WTC11 (cell line): ENCODE measurements around the gene UTP11. TPM values are rescaled to one million over a fixed set of nuclear protein-coding genes. Genes with fewer than 3 reads are reported as not detected.

Experiments
- ATAC-seq: fragments of 200-7000 bp; cut with Tn5 transposase; 2 replicates; pipeline ENCODE4 v1.10.0; 2021; ENCODE audit warnings: mild to moderate bottlenecking, moderate library complexity
- CTCF ChIA-PET: fragments of 300-600 bp; sonication (Branson Sonifier 250); formaldehyde crosslinking; loops from one replicate; lab custom pipeline; 2021; ENCODE audit warnings: antibody characterized with exemption; lab: Charles Lee
- POLR2A ChIA-PET: fragments of 350-600 bp; sonication (Branson Sonifier 250); formaldehyde crosslinking; loops from one replicate; lab custom pipeline; 2021; ENCODE audit warnings: antibody characterized with exemption; lab: Charles Lee
- DNase-seq: peaks from one replicate; pipeline ENCODE4 v3.0.0; 2021; ENCODE audit warnings: low spot score
- H3K27ac Mint-ChIP-seq: 2 replicates; pipeline ENCODE4 v1.8.0; 2021; ENCODE audit warnings: mixed read lengths
- H3K27me3 Mint-ChIP-seq: 2 replicates; pipeline ENCODE4 v1.8.0; 2021; ENCODE audit warnings: low read depth, mild to moderate bottlenecking, moderate library complexity, mixed read lengths
- H3K36me3 Mint-ChIP-seq: 2 replicates; pipeline ENCODE4 v1.8.0; 2021; ENCODE audit warnings: mixed read lengths
- H3K4me1 Mint-ChIP-seq: 2 replicates; pipeline ENCODE4 v1.8.0; 2022; ENCODE audit warnings: mixed read lengths
- H3K4me3 Mint-ChIP-seq: 2 replicates; pipeline ENCODE4 v1.8.0; 2021; ENCODE audit warnings: mild to moderate bottlenecking, moderate library complexity, mixed read lengths
- H3K9me3 Mint-ChIP-seq: 2 replicates; pipeline ENCODE4 v1.8.0; 2021; ENCODE audit warnings: mixed read lengths
- AFF4 ChIP-seq: sonication (generic); formaldehyde crosslinking; IDR thresholded peaks from 2 replicates; pipeline ENCODE4 v1.8.1; 2023; ENCODE audit warnings: mild to moderate bottlenecking, missing genetic modification reagents, borderline replicate concordance
- AR ChIP-seq: fragments of 250-450 bp; sonication (Bioruptor Pico); IDR thresholded peaks from 2 replicates; pipeline ENCODE4 v1.9.0; 2021; ENCODE audit warnings: mild to moderate bottlenecking
- CBFB ChIP-seq: sonication (generic); formaldehyde crosslinking; IDR thresholded peaks from 2 replicates; pipeline ENCODE4 v1.8.1; 2022; ENCODE audit warnings: mild to moderate bottlenecking, low read depth, missing genetic modification reagents
- CDX4 ChIP-seq: fragments of 250-450 bp; sonication (Bioruptor Pico); IDR thresholded peaks from 2 replicates; pipeline ENCODE4 v1.9.0; 2021; ENCODE audit warnings: moderate library complexity, mild to moderate bottlenecking, inconsistent platforms, borderline replicate concordance
- ELF4 ChIP-seq: sonication (generic); formaldehyde crosslinking; IDR thresholded peaks from 2 replicates; pipeline ENCODE4 v1.8.1; 2022; ENCODE audit warnings: low read depth, mild to moderate bottlenecking, moderate library complexity, missing genetic modification reagents
- ERG ChIP-seq: fragments of 250-450 bp; sonication (Bioruptor Pico); IDR thresholded peaks from 2 replicates; pipeline ENCODE4 v1.8.0; 2021; ENCODE audit warnings: mild to moderate bottlenecking
- FOXJ3 ChIP-seq: sonication (generic); formaldehyde crosslinking; IDR thresholded peaks from 2 replicates; pipeline ENCODE4 v1.9.0; 2021; ENCODE audit warnings: missing genetic modification reagents, mild to moderate bottlenecking, borderline replicate concordance
- FOXP1 ChIP-seq: sonication (generic); formaldehyde crosslinking; IDR thresholded peaks from 2 replicates; pipeline ENCODE4 v1.8.0; 2022; ENCODE audit warnings: missing genetic modification reagents, mild to moderate bottlenecking, moderate library complexity, borderline replicate concordance
- GRHL2 ChIP-seq: fragments of 250-450 bp; sonication (Bioruptor Pico); IDR thresholded peaks from 2 replicates; pipeline ENCODE4 v1.8.0; 2022; ENCODE audit warnings: mild to moderate bottlenecking, moderate library complexity; ENCODE audit not compliant: insufficient replicate concordance, severe bottlenecking
- MXD4 ChIP-seq: fragments of 250-450 bp; sonication (Bioruptor Pico); IDR thresholded peaks from 2 replicates; pipeline ENCODE4 v1.8.0; 2021; ENCODE audit warnings: mild to moderate bottlenecking, moderate library complexity, borderline replicate concordance
- NFYB ChIP-seq: sonication (generic); formaldehyde crosslinking; conservative IDR thresholded peaks from 2 replicates; pipeline ENCODE4 v1.8.0; 2022; ENCODE audit warnings: low read depth, missing genetic modification reagents
- NR2C2 ChIP-seq: sonication (generic); formaldehyde crosslinking; IDR thresholded peaks from 2 replicates; pipeline ENCODE4 v1.8.0; 2022; ENCODE audit warnings: mild to moderate bottlenecking, missing genetic modification reagents
- RORB ChIP-seq: fragments of 250-450 bp; sonication (Bioruptor Pico); IDR thresholded peaks from 2 replicates; pipeline ENCODE4 v1.9.0; 2021; ENCODE audit warnings: mild to moderate bottlenecking
- TP53 ChIP-seq: sonication (generic); formaldehyde crosslinking; IDR thresholded peaks from 2 replicates; pipeline ENCODE4 v1.8.1; 2023; ENCODE audit warnings: mild to moderate bottlenecking, missing genetic modification reagents
- total RNA-seq: library from RNA; stranded (reverse); gene quantifications from 3 replicates; pipeline ENCODE4 v1.2.3, GENCODE V29; 2021

UTP11 gene
- total RNA-seq, 1 experiment from 2014 or later, result 42.2 TPM

- TF ChIP-seq RORB (CRISPR knock-in tag), result no peak
- no peak for TF ChIP-seq AFF4 (CRISPR knock-in tag)
- no peak for TF ChIP-seq CBFB (CRISPR knock-in tag)
- TF ChIP-seq, all 79 proteins: peak for 0
Measured at GRCh38 chr1:38060498-38060897, 48.0 kb downstream of the UTP11 start (continued).

GRCh38 chr1:38061290-38061689 is 48.8 kb downstream of the UTP11 start:
- DNase-seq, result no peak
- Mint-ChIP-seq H3K27me3 (no peaks in the 10 kb centered on the region; the same call in 1 of the 2 replicates), H3K27ac (no peak overlapping the region), H3K4me1 (peaks cover 38% of the 10 kb centered on the region), H3K36me3 (no peaks in the 10 kb centered on the region), H3K9me3 (no peaks in the 10 kb centered on the region), H3K4me3 (no peak overlapping the region)
- ChIA-PET CTCF (interaction anchor here (3.0 to 3.1 kb wide), 2 partner anchors 11 kb away, joined by 18 to 27 read pairs; no protein-coding TSS in a partner anchor), POLR2A (no interaction called here)
- TF ChIP-seq ERG (CRISPR knock-in tag), result no peak
- no peak for TF ChIP-seq FOXP1 (CRISPR knock-in tag)
- no peak for TF ChIP-seq NR2C2 (CRISPR knock-in tag)
- TF ChIP-seq MXD4 (CRISPR knock-in tag), result no peak
- TF ChIP-seq AR, result no peak
- TF ChIP-seq ELF4, result no peak
- no peak for TF ChIP-seq NFYB (CRISPR knock-in tag)
- no peak for TF ChIP-seq FOXJ3 (CRISPR knock-in tag)
- ATAC-seq, result no peak

- TF ChIP-seq GRHL2 (no peak), TP53 (CRISPR knock-in tag) (no peak), CDX4 (no peak)
- Mint-ChIP-seq H3K9me3 (no peaks in the 10 kb centered on the region), H3K4me3 (no peak overlapping the region), H3K36me3 (no peaks in the 10 kb centered on the region), H3K4me1 (peaks cover 39% of the 10 kb centered on the region), H3K27me3 (no peaks in the 10 kb centered on the region; the same call in 1 of the 2 replicates), H3K27ac (no peak overlapping the region)
- ChIA-PET CTCF (interaction anchor here (1.5 to 3.0 kb wide), 2 partner anchors 9 to 10 kb away, joined by 4 to 27 read pairs; no protein-coding TSS in a partner anchor), POLR2A (no interaction called here)
- ATAC-seq (no peak), DNase-seq (no peak)
Measured at GRCh38 chr1:38061883-38062328, 49.4 kb downstream of the UTP11 start.
